Measurements from ENCODE around the gene DEFB114. TPM values are rescaled to one million over a fixed set of nuclear protein-coding genes. Genes with fewer than 3 reads are reported as not detected.

The DEFB114 gene
- total and polyA plus RNA-seq, 9 donors = not detected

- TF ChIP-seq POLR2A (IDR thresholded peaks at IDR 0.05) (no peak), EP300 (IDR thresholded peaks at IDR 0.05) (no peak), CTCF (IDR thresholded peaks at IDR 0.05) (no peak)
- no peak for DNase-seq
- 84% methylated on average over 5 of the region's 5 CpGs for WGBS, 3 donors
- Histone ChIP-seq H3K36me3 (no peaks in the 10 kb centered on the region), H3K4me3 (no peak overlapping the region), H3K4me1 (ENCODE audit: insufficient read depth) (no peaks in the 10 kb centered on the region), H3K9me3 (no peaks in the 10 kb centered on the region), H3K27me3 (no peaks in the 10 kb centered on the region), H3K27ac (no peak overlapping the region)
- intact Hi-C loops (cut with DNase I) = no loop called here
These were observed 43.9 kb downstream of the DEFB114 start for GRCh38 chr6:49919935-49920644.

- Histone ChIP-seq H3K27me3 (no peaks in the 10 kb centered on the region), H3K4me1 (ENCODE audit: insufficient read depth) (no peaks in the 10 kb centered on the region), H3K27ac (no peak overlapping the region), H3K36me3 (no peaks in the 10 kb centered on the region), H3K9me3 (no peaks in the 10 kb centered on the region), H3K4me3 (no peak overlapping the region)
- TF ChIP-seq POLR2A (IDR thresholded peaks at IDR 0.05) = no peak
- no peak for TF ChIP-seq EP300 (IDR thresholded peaks at IDR 0.05)
- TF ChIP-seq CTCF (IDR thresholded peaks at IDR 0.05) = no peak
- no peak for DNase-seq
- intact Hi-C loops (cut with DNase I) = no loop called here
- 72 to 81% (median 80%) methylated on average over 4 of the region's 4 CpGs for WGBS, 3 donors
These were observed 44.7 kb downstream of the DEFB114 start for GRCh38 chr6:49919261-49919660.

- Histone ChIP-seq H3K4me1 (ENCODE audit: insufficient read depth) (no peaks in the 10 kb centered on the region), H3K9me3 (no peaks in the 10 kb centered on the region), H3K27ac (no peak overlapping the region), H3K36me3 (no peaks in the 10 kb centered on the region), H3K27me3 (no peaks in the 10 kb centered on the region), H3K4me3 (no peak overlapping the region)
- intact Hi-C loops (cut with DNase I) = no loop called here
- WGBS, 3 donors = 71 to 93% (median 88%) methylated on average over 2 of the region's 2 CpGs
- no peak for DNase-seq
- no peak for TF ChIP-seq CTCF (IDR thresholded peaks at IDR 0.05)
- TF ChIP-seq EP300 (IDR thresholded peaks at IDR 0.05) = no peak
- TF ChIP-seq POLR2A (IDR thresholded peaks at IDR 0.05) = no peak
These were observed 45.2 kb downstream of the DEFB114 start for GRCh38 chr6:49918787-49919186.

- Histone ChIP-seq H3K36me3 (no peaks in the 10 kb centered on the region), H3K4me1 (ENCODE audit: insufficient read depth) (no peaks in the 10 kb centered on the region), H3K27ac (no peak overlapping the region), H3K9me3 (no peaks in the 10 kb centered on the region), H3K4me3 (no peak overlapping the region), H3K27me3 (no peaks in the 10 kb centered on the region)
- WGBS, 3 donors = 38 to 51% (median 45%) methylated on average over 3 of the region's 3 CpGs
- intact Hi-C loops (cut with DNase I) = no loop called here
- TF ChIP-seq CTCF (IDR thresholded peaks at IDR 0.05) = no peak
- TF ChIP-seq POLR2A (IDR thresholded peaks at IDR 0.05) = no peak
- TF ChIP-seq EP300 (IDR thresholded peaks at IDR 0.05) = no peak
- no peak for DNase-seq
These were observed 48.9 kb downstream of the DEFB114 start for GRCh38 chr6:49915035-49915434.
